ENCODE measurements around the gene ATG12.

The ATG12 gene

GRCh38 chr5:115816226-115817081 is 24.9 kb downstream of the ATG12 start, which contains the start of gene CDO1:
TSS of gene CDO1 (minus strand) at chr5:115816659. CDS start at chr5:115816397, 262 bp downstream.
- Histone ChIP-seq H3K79me2 (ENCODE audit: control insufficient read depth, insufficient read depth, low read length) (no peaks in the 10 kb centered on the region), H3K4me2 (ENCODE audit: low read length) (peak within 1 kb of the TSS; percentile 87), H4K5ac (ENCODE audit: low read length) (no peak within 1 kb of the TSS), H3K27me3 (ENCODE audit: insufficient read depth, low read length, poor library complexity) (peaks cover 7% of the 10 kb centered on the region), H3K27ac (ENCODE audit: low read depth, low read length) (no peak within 1 kb of the TSS), H3K4ac (ENCODE audit: low read depth, low read length) (no peak within 1 kb of the TSS), H4K8ac (ENCODE audit: low read depth, low read length) (peak within 1 kb of the TSS; percentile 3), H3K79me1 (ENCODE audit: low read length) (no peaks in the 10 kb centered on the region), H3K4me3 (ENCODE audit: low read length) (peak within 1 kb of the TSS; percentile 61), H3K36me3 (ENCODE audit: control insufficient read depth, insufficient read depth, low read length) (no peaks in the 10 kb centered on the region), H3K56ac (ENCODE audit: low read length) (peak within 1 kb of the TSS; percentile 83), H2BK120ac (ENCODE audit: low read depth, low read length) (no peak within 1 kb of the TSS), H3K4me1 (ENCODE audit: control insufficient read depth, low read depth, low read length) (no peaks in the 10 kb centered on the region), H3K23ac (ENCODE audit: low read length) (no peak within 1 kb of the TSS), H2AK5ac (ENCODE audit: low read length) (no peak within 1 kb of the TSS), H3K9ac (ENCODE audit: low read length) (peak within 1 kb of the TSS; percentile 75), H3K18ac (ENCODE audit: low read length) (peak within 1 kb of the TSS; percentile 55), H2BK15ac (replicated peaks; ENCODE audit: low read depth) (no peak within 1 kb of the TSS), H2BK5ac (ENCODE audit: low read length) (no peak within 1 kb of the TSS)
- WGBS (ENCODE audit: extremely low coverage, insufficient coverage, low lambda C conversion rate), result no CpG with 5 or more reads among the region's 69 CpGs
- peak; percentile 78 for DNase-seq

GRCh38 chr5:115815693-115816225 is 25.6 kb downstream of the ATG12 start:
- Histone ChIP-seq H3K36me3 (ENCODE audit: control insufficient read depth, insufficient read depth, low read length) (no peaks in the 10 kb centered on the region), H3K27ac (ENCODE audit: low read depth, low read length) (no peak overlapping the region), H4K8ac (ENCODE audit: low read depth, low read length) (no peak overlapping the region), H3K4ac (ENCODE audit: low read depth, low read length) (no peak overlapping the region), H3K56ac (ENCODE audit: low read length) (peak overlapping the region; percentile 83), H3K79me1 (ENCODE audit: low read length) (no peaks in the 10 kb centered on the region), H3K4me2 (ENCODE audit: low read length) (peak overlapping the region; percentile 87), H3K18ac (ENCODE audit: low read length) (no peak overlapping the region), H3K23ac (ENCODE audit: low read length) (no peak overlapping the region), H2BK120ac (ENCODE audit: low read depth, low read length) (no peak overlapping the region), H2AK5ac (ENCODE audit: low read length) (no peak overlapping the region), H3K4me3 (ENCODE audit: low read length) (peak overlapping the region; percentile 61), H3K9ac (ENCODE audit: low read length) (peak overlapping the region; percentile 75), H3K79me2 (ENCODE audit: control insufficient read depth, insufficient read depth, low read length) (no peaks in the 10 kb centered on the region), H2BK15ac (replicated peaks; ENCODE audit: low read depth) (no peak overlapping the region), H3K4me1 (ENCODE audit: control insufficient read depth, low read depth, low read length) (no peaks in the 10 kb centered on the region), H2BK5ac (ENCODE audit: low read length) (no peak overlapping the region), H3K27me3 (ENCODE audit: insufficient read depth, low read length, poor library complexity) (peaks cover 7% of the 10 kb centered on the region), H4K5ac (ENCODE audit: low read length) (no peak overlapping the region)
- peak; percentile 52 for DNase-seq
- WGBS (ENCODE audit: extremely low coverage, insufficient coverage, low lambda C conversion rate), result no CpG with 5 or more reads among the region's 48 CpGs

GRCh38 chr5:115815006-115815692 is 26.2 kb downstream of the ATG12 start:
- no peak overlapping the region for H3K4ac ChIP-seq (ENCODE audit: low read depth, low read length)
- no peaks in the 10 kb centered on the region for H3K79me1 ChIP-seq (ENCODE audit: low read length)
- peak overlapping the region; percentile 87 for H3K4me2 ChIP-seq (ENCODE audit: low read length)
- peak overlapping the region; percentile 12 for H3K23ac ChIP-seq (ENCODE audit: low read length)
- no peak overlapping the region for H2BK5ac ChIP-seq (ENCODE audit: low read length)
- no peak overlapping the region for H3K27ac ChIP-seq (ENCODE audit: low read depth, low read length)
- H3K27me3 ChIP-seq (ENCODE audit: insufficient read depth, low read length, poor library complexity), result peaks cover 7% of the 10 kb centered on the region
- no peak overlapping the region for H4K5ac ChIP-seq (ENCODE audit: low read length)
- no peak overlapping the region for H4K8ac ChIP-seq (ENCODE audit: low read depth, low read length)
- no peak overlapping the region for H3K56ac ChIP-seq (ENCODE audit: low read length)
- no peak overlapping the region for H2BK15ac ChIP-seq (replicated peaks; ENCODE audit: low read depth)
- peak overlapping the region; percentile 75 for H3K9ac ChIP-seq (ENCODE audit: low read length)
- peak overlapping the region; percentile 61 for H3K4me3 ChIP-seq (ENCODE audit: low read length)
- H3K36me3 ChIP-seq (ENCODE audit: control insufficient read depth, insufficient read depth, low read length), result no peaks in the 10 kb centered on the region
- no peak overlapping the region for H3K18ac ChIP-seq (ENCODE audit: low read length)
- H2AK5ac ChIP-seq (ENCODE audit: low read length), result no peak overlapping the region
- no peak for DNase-seq
- H3K79me2 ChIP-seq (ENCODE audit: control insufficient read depth, insufficient read depth, low read length), result no peaks in the 10 kb centered on the region
- H2BK120ac ChIP-seq (ENCODE audit: low read depth, low read length), result no peak overlapping the region
- H3K4me1 ChIP-seq (ENCODE audit: control insufficient read depth, low read depth, low read length), result no peaks in the 10 kb centered on the region
- 100% methylated on average over 1 of the region's 21 CpGs for WGBS (ENCODE audit: extremely low coverage, insufficient coverage, low lambda C conversion rate)

GRCh38 chr5:115813719-115814118 is 27.6 kb downstream of the ATG12 start:
- no peak overlapping the region for H2AK5ac ChIP-seq (ENCODE audit: low read length)
- H3K4me3 ChIP-seq (ENCODE audit: low read length), result no peak overlapping the region
- no peak overlapping the region for H3K9ac ChIP-seq (ENCODE audit: low read length)
- WGBS (ENCODE audit: extremely low coverage, insufficient coverage, low lambda C conversion rate), result no CpG with 5 or more reads among the region's 5 CpGs
- H3K79me1 ChIP-seq (ENCODE audit: low read length), result no peaks in the 10 kb centered on the region
- no peak overlapping the region for H2BK120ac ChIP-seq (ENCODE audit: low read depth, low read length)
- H4K8ac ChIP-seq (ENCODE audit: low read depth, low read length), result no peak overlapping the region
- no peaks in the 10 kb centered on the region for H3K79me2 ChIP-seq (ENCODE audit: control insufficient read depth, insufficient read depth, low read length)
- no peak overlapping the region for H3K56ac ChIP-seq (ENCODE audit: low read length)
- H3K27me3 ChIP-seq (ENCODE audit: insufficient read depth, low read length, poor library complexity), result peaks cover 7% of the 10 kb centered on the region
- no peak for DNase-seq
- no peak overlapping the region for H3K4ac ChIP-seq (ENCODE audit: low read depth, low read length)
- H3K23ac ChIP-seq (ENCODE audit: low read length), result no peak overlapping the region
- no peak overlapping the region for H2BK5ac ChIP-seq (ENCODE audit: low read length)
- no peak overlapping the region for H3K4me2 ChIP-seq (ENCODE audit: low read length)
- no peak overlapping the region for H2BK15ac ChIP-seq (replicated peaks; ENCODE audit: low read depth)
- no peaks in the 10 kb centered on the region for H3K36me3 ChIP-seq (ENCODE audit: control insufficient read depth, insufficient read depth, low read length)
- no peak overlapping the region for H4K5ac ChIP-seq (ENCODE audit: low read length)
- H3K18ac ChIP-seq (ENCODE audit: low read length), result no peak overlapping the region
- H3K4me1 ChIP-seq (ENCODE audit: control insufficient read depth, low read depth, low read length), result no peaks in the 10 kb centered on the region
- H3K27ac ChIP-seq (ENCODE audit: low read depth, low read length), result no peak overlapping the region

- no peak overlapping the region for H4K8ac ChIP-seq (ENCODE audit: low read depth, low read length)
- WGBS (ENCODE audit: extremely low coverage, insufficient coverage, low lambda C conversion rate), result no CpG with 5 or more reads among the region's 1 CpG
- H2BK5ac ChIP-seq (ENCODE audit: low read length), result no peak overlapping the region
- no peak overlapping the region for H3K27ac ChIP-seq (ENCODE audit: low read depth, low read length)
- no peaks in the 10 kb centered on the region for H3K79me2 ChIP-seq (ENCODE audit: control insufficient read depth, insufficient read depth, low read length)
- no peak overlapping the region for H3K56ac ChIP-seq (ENCODE audit: low read length)
- H3K18ac ChIP-seq (ENCODE audit: low read length), result no peak overlapping the region
- H3K4me2 ChIP-seq (ENCODE audit: low read length), result no peak overlapping the region
- no peaks in the 10 kb centered on the region for H3K4me1 ChIP-seq (ENCODE audit: control insufficient read depth, low read depth, low read length)
- no peaks in the 10 kb centered on the region for H3K79me1 ChIP-seq (ENCODE audit: low read length)
- no peak overlapping the region for H2BK120ac ChIP-seq (ENCODE audit: low read depth, low read length)
- H3K36me3 ChIP-seq (ENCODE audit: control insufficient read depth, insufficient read depth, low read length), result no peaks in the 10 kb centered on the region
- no peak overlapping the region for H3K9ac ChIP-seq (ENCODE audit: low read length)
- no peak overlapping the region for H2AK5ac ChIP-seq (ENCODE audit: low read length)
- DNase-seq, result no peak
- no peak overlapping the region for H3K4ac ChIP-seq (ENCODE audit: low read depth, low read length)
- H3K27me3 ChIP-seq (ENCODE audit: insufficient read depth, low read length, poor library complexity), result peaks cover 7% of the 10 kb centered on the region
- H2BK15ac ChIP-seq (replicated peaks; ENCODE audit: low read depth), result no peak overlapping the region
- H3K4me3 ChIP-seq (ENCODE audit: low read length), result no peak overlapping the region
- H3K23ac ChIP-seq (ENCODE audit: low read length), result no peak overlapping the region
- no peak overlapping the region for H4K5ac ChIP-seq (ENCODE audit: low read length)
Measured at GRCh38 chr5:115812372-115812771, 29.0 kb downstream of the ATG12 start.
